MM.1S (cell line): ENCODE measurements around the gene RPN2.

Experiments
- CTCF ChIP-seq: fragments of 300-600 bp; sonication (generic); IDR thresholded peaks from 2 replicates; pipeline ENCODE4 v1.5.1; 2016; ENCODE audit warnings: antibody characterized with exemption, low read length, mixed read lengths
- EZH2 ChIP-seq: fragments of 300-600 bp; sonication (generic); optimal IDR thresholded peaks from 2 replicates; pipeline ENCODE3; 2017; ENCODE audit warnings: low read depth, mild to moderate bottlenecking, antibody characterized with exemption, low read length, mixed read lengths

- no peak for TF ChIP-seq CTCF
- TF ChIP-seq EZH2 = no peak
These were observed 24.3 kb upstream of the RPN2 start for GRCh38 chr20:37154684-37155298.
